Heart left ventricle (tissue), 16 donors: Measurements from ENCODE around the gene PRMT5. TPM values are rescaled to one million over a fixed set of nuclear protein-coding genes. Genes with fewer than 3 reads are reported as not detected.

Experiments used
- ATAC-seq, 4 donors: fragments of 200-7000 bp; cut with Tn5 transposase; one replicate each; pipeline ENCODE4 v1.9.1; 2020 to 2022; ENCODE audit warnings: moderate library complexity in 4 of 4, mild to moderate bottlenecking in 3 of 4, moderate number of reproducible peaks in 1 of 4
- DNase-seq, 5 donors: peaks; one replicate each; pipeline ENCODE4 v3.0.0-alpha.2; 2020
- H3K27ac ChIP-seq, 12 donors: fragments of 200-600 bp; sonication (generic) in 4 of 12; one replicate each; pipeline versions ENCODE4 v1.5.0 to v1.8.0; 2016 to 2022; ENCODE audit warnings: mild to moderate bottlenecking in 2 of 12
- H3K27me3 ChIP-seq, 9 donors: fragments of 200-600 bp; sonication (generic) in 2 of 9; one replicate each; pipeline versions ENCODE4 v1.5.1 to v1.8.0; 2016 to 2022; ENCODE audit warnings: mild to moderate bottlenecking in 3 of 9
- H3K36me3 ChIP-seq, 9 donors: fragments of 200-600 bp; sonication (generic) in 2 of 9; one replicate each; pipeline versions ENCODE4 v1.5.0 to v1.8.0; 2018 to 2022; ENCODE audit warnings: mild to moderate bottlenecking in 2 of 9
- H3K4me1 ChIP-seq, 12 donors: fragments of 200-600 bp; sonication (generic) in 4 of 12; one replicate each; pipeline versions ENCODE4 v1.5.0 to v1.8.0; 2016 to 2022; ENCODE audit warnings: mild to moderate bottlenecking in 3 of 12
- H3K4me3 ChIP-seq, 12 donors: fragments of 200-600 bp; sonication (generic) in 4 of 12; one replicate each; pipeline versions ENCODE4 v1.5.0 to v1.8.0; 2017 to 2022; ENCODE audit warnings: mild to moderate bottlenecking in 9 of 12, moderate library complexity in 4 of 12
- H3K9me3 ChIP-seq, 12 donors: fragments of 200-600 bp; sonication (generic) in 4 of 12; one replicate each; pipeline versions ENCODE4 v1.5.0 to v1.8.0; 2016 to 2022; ENCODE audit warnings: mild to moderate bottlenecking in 1 of 12
- POLR2A ChIP-seq, 2 donors: fragments of 450-650 bp; IDR thresholded peaks; one replicate each; pipeline ENCODE4 v1.6.1; 2017; ENCODE audit warnings: antibody characterized with exemption in 2 of 2, mild to moderate bottlenecking in 2 of 2, moderate library complexity in 2 of 2
- WGBS, 4 donors: extraction: QIAGEN DNeasy Blood & Tissue Kit in 2 of 4; methylation state at CpG; one replicate each; pipeline versions ENCODE4 v1.1.5 to v1.1.7; 2013 to 2018; 5-methylcytosine and 5-hydroxymethylcytosine counted together
- intact Hi-C, 10 donors: fragments of 100-400 bp; cut with DNase I; formaldehyde crosslinking; loops; one replicate each; pipeline versions ENCODE4 v1.11.1 to v1.14.2; 2022
- polyA plus RNA-seq, 2 donors: library from polyadenylated mRNA; stranded (reverse); fragments of 200-250 nt; gene quantifications; one replicate each; pipeline ENCODE4 v1.2.3, GENCODE V29; 2013
- total RNA-seq, 9 donors: library from RNA; depleted of rRNA in 2 of 9; stranded (reverse); fragments of >200 nt in 2 of 9; fragmentation: NEBNext Ultra II Directional in 3 of 9; extraction: Animal tissue kit (Norgen Biotek cat#: 25700) in 3 of 9; gene quantifications; one replicate each; pipeline versions ENCODE4 v1.1.0 to v1.2.4, GENCODE V29; 2016 to 2023
- TF ChIP-seq, protein P1 (sequence below), 12 donors: fragments of 200-600 bp; sonication (generic) in 4 of 12; IDR thresholded peaks; one replicate each; pipeline versions ENCODE4 v1.5.0 to v1.8.0; 2018 to 2022; ENCODE audit warnings: antibody characterized with exemption in 12 of 12, mild to moderate bottlenecking in 5 of 12
- donor health status: ischemic (EF 13 %, LVEDD 7.1; RV severe dilation, severe dysfunction).
- donor health status: healthy with polysubstance abuse.
- donor health status: DM: no; HTN: yes; CAD: no.
- donor health status: DM: no; HTN: no; CAD: no.
- donor health status: ischemic (EF 25% LVEDD 6.9; RV normal size, moderate dysfunction).
- donor health status: ischemic (EF 25% LVEDD 5.7; RV mildly dilated, moderate dysfunction).
- donor health status: healthy.
- donor health status: DM: yes; HTN: yes; CAD: no.
- donor health status: ischemic (EF 35%, LVEDD 5.7; RV mildly dilated, moderate dysfunction).
- donor health status: nonischemic (EF 11% LVEDD 7.7; RV severe dilation, severe dysfunction).
- donor health status: DM: yes; HTN: yes; CAD: no.
- donor health status: PGD.
- donor health status: ischemic (EF 29% LVEDD 5.4; RV normal size, mild dysfunction).
- donor health status: nonischemic (EF 23%, LVEDD 6.1; RV moderate dilation, normal function).

PRMT5 gene
- total and polyA plus RNA-seq, 11 donors, result 10.4 to 101 (median 48.8) TPM

DNA sequence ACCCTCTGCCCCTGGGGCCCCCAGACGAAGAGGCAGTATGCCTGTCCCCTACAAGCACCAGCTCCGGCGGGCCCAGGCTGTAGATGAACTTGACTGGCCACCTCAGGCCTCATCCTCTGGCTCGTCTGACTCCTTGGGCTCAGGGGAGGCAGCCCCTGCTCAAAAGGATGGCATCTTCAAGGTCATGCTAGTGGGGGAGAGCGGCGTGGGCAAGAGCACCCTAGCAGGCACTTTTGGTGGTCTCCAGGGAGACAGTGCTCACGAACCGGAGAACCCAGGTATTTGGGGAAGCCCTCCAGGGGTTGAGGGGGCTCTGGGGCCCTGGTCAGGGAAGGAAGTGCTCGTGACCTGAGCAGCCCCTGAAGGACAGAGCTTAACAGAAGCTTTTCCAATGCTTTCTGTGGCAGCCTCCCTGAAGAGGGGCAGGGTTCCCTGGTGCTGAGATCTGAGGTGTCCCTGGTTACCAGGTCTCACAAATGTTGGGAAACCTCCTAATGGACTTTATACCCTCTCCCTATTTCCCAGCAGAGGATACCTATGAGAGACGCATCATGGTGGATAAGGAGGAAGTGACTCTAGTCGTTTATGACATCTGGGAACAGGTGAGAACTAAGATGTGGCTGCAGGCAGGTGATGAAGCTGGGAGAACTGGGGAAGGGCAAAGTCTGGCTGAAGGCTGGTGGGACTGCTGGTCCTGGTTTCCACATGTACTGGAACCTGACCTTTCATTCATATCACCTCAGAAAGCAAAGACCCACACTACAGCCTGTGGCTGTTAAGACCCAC lies 44.2 kb downstream of the PRMT5 start:
- TF ChIP-seq, protein P1, sequence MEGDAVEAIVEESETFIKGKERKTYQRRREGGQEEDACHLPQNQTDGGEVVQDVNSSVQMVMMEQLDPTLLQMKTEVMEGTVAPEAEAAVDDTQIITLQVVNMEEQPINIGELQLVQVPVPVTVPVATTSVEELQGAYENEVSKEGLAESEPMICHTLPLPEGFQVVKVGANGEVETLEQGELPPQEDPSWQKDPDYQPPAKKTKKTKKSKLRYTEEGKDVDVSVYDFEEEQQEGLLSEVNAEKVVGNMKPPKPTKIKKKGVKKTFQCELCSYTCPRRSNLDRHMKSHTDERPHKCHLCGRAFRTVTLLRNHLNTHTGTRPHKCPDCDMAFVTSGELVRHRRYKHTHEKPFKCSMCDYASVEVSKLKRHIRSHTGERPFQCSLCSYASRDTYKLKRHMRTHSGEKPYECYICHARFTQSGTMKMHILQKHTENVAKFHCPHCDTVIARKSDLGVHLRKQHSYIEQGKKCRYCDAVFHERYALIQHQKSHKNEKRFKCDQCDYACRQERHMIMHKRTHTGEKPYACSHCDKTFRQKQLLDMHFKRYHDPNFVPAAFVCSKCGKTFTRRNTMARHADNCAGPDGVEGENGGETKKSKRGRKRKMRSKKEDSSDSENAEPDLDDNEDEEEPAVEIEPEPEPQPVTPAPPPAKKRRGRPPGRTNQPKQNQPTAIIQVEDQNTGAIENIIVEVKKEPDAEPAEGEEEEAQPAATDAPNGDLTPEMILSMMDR (IDR thresholded peaks at IDR 0.05), result no peak
- no peak for TF ChIP-seq POLR2A (IDR thresholded peaks at IDR 0.05)
- H3K9me3 ChIP-seq, result no peaks in the 10 kb centered on the region
- WGBS, 4 donors, result 91 to 95% (median 91%) methylated on average over 8 to 11 of the region's 11 CpGs
- peaks cover 0 to 28% (median 9%) of the 10 kb centered on the region in 12 donors for H3K4me1 ChIP-seq
- H3K27me3 ChIP-seq, result no peaks in the 10 kb centered on the region
- H3K36me3 ChIP-seq, result no peaks in the 10 kb centered on the region
- intact Hi-C loops, result no loop called here
- no peak overlapping the region for H3K4me3 ChIP-seq
- H3K27ac ChIP-seq, result no peak overlapping the region
- ATAC-seq, result no peak
- DNase-seq, result no peak

DNA sequence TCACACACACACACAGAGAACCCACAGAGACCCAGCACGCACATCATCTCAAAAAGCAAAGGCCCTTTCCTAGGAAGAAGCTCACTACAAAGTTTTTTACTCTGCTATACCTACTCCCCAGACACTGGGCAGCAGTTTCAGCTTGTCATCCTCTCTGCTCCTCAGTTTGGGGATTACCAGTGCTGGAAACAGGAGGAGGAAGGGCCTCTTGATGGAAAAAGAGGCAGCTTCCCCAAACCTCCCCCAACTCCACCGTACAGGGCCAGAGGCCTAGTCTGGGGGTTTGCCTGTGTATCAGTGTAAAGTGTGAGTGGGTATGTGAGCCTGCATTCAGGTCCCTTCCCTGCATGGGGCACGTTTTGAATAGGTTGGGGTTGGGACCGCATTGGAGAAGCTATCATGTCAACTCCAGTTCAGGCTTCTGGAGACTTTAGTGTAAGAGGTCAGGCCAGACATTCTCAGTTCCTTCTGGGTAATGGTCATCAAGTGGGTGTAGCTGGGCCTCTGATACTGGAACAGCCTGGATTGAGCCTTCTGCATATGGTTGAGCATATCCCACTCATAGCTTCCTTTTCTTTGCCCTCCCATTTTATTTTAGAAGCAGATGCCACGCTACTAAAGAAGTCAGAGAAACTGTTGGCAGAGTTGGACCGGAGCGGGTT lies 45.0 kb downstream of the PRMT5 start:
- no peak for TF ChIP-seq POLR2A (IDR thresholded peaks at IDR 0.05)
- TF ChIP-seq, protein P1 (IDR thresholded peaks at IDR 0.05), result no peak
- WGBS, 4 donors, result 87 to 91% (median 90%) methylated on average over 5 to 7 of the region's 7 CpGs
- Histone ChIP-seq H3K27ac (no peak overlapping the region), H3K27me3 (no peaks in the 10 kb centered on the region), H3K4me3 (no peak overlapping the region), H3K4me1 (peaks cover 0 to 28% (median 9%) of the 10 kb centered on the region in 12 donors), H3K9me3 (no peaks in the 10 kb centered on the region), H3K36me3 (peaks cover 0 to 7% (median 0%) of the 10 kb centered on the region in 9 donors)
- DNase-seq (no peak), ATAC-seq (no peak)
- intact Hi-C loops, result no loop called here

DNA sequence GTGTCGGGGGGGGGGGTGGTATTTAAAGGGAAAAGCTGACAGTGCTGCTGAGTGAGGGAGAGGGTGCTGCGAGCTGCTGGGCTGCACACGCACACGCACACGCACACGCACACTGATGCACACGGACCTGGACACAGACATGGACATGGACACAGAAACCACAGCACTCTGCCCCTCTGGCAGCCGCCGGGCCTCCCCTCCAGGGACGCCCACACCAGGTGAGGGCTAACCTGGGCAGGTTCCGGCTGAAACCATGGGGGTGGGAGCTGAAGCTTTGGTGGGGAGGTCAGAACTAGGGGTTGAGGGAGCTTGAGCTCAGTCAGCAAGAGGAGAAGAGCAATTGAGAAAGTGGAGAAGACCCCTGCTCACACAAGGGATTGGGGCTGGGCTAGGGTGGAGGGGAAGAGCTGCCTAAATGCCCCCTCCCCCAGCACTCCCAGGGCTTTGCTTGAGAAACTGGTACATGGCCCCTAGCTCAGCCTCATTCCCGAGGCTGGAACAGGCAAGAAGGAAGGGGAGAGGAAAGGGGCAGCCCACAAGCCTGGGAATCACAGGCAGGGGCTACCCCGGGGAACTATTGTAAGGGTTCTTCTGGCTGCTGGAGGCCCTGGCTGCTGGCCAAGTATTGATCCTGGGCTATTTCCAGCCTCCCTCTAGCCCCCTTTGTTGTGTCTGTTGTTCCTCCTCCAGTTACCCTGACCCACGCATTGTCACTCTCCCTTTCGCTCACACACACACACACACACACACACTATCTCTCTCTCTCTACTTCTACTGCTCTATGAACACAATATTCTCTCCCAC lies 45.8 kb downstream of the PRMT5 start, which contains the start of gene REM2:
REM2 (plus strand) TSS at position 50 of the 804 bp plus-strand sequence; CDS start at position 116, 66 bp downstream.
- Histone ChIP-seq H3K27ac (no peak within 1 kb of the TSS), H3K9me3 (no peaks in the 10 kb centered on the region), H3K27me3 (no peaks in the 10 kb centered on the region), H3K36me3 (peaks cover 0 to 15% (median 4%) of the 10 kb centered on the region in 9 donors), H3K4me1 (peaks cover 0 to 28% (median 9%) of the 10 kb centered on the region in 12 donors), H3K4me3 (no peak within 1 kb of the TSS)
- 26 to 34% (median 30%) methylated on average over 14 to 15 of the region's 15 CpGs for WGBS, 4 donors
- no peak for ATAC-seq
- TF ChIP-seq, protein P1 (IDR thresholded peaks at IDR 0.05), result no peak
- TF ChIP-seq POLR2A (IDR thresholded peaks at IDR 0.05), result no peak
- intact Hi-C loops, result no loop called here
- no peak for DNase-seq
